ENCODE results near the gene DCHS1.
"Not testable (repeated sequence)": the region's sequence is repeated elsewhere in the genome, so short reads cannot be mapped to it uniquely, and the experiment has no call there.

Gene DCHS1, protein sequence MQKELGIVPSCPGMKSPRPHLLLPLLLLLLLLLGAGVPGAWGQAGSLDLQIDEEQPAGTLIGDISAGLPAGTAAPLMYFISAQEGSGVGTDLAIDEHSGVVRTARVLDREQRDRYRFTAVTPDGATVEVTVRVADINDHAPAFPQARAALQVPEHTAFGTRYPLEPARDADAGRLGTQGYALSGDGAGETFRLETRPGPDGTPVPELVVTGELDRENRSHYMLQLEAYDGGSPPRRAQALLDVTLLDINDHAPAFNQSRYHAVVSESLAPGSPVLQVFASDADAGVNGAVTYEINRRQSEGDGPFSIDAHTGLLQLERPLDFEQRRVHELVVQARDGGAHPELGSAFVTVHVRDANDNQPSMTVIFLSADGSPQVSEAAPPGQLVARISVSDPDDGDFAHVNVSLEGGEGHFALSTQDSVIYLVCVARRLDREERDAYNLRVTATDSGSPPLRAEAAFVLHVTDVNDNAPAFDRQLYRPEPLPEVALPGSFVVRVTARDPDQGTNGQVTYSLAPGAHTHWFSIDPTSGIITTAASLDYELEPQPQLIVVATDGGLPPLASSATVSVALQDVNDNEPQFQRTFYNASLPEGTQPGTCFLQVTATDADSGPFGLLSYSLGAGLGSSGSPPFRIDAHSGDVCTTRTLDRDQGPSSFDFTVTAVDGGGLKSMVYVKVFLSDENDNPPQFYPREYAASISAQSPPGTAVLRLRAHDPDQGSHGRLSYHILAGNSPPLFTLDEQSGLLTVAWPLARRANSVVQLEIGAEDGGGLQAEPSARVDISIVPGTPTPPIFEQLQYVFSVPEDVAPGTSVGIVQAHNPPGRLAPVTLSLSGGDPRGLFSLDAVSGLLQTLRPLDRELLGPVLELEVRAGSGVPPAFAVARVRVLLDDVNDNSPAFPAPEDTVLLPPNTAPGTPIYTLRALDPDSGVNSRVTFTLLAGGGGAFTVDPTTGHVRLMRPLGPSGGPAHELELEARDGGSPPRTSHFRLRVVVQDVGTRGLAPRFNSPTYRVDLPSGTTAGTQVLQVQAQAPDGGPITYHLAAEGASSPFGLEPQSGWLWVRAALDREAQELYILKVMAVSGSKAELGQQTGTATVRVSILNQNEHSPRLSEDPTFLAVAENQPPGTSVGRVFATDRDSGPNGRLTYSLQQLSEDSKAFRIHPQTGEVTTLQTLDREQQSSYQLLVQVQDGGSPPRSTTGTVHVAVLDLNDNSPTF (N-terminal part only)

DNA sequence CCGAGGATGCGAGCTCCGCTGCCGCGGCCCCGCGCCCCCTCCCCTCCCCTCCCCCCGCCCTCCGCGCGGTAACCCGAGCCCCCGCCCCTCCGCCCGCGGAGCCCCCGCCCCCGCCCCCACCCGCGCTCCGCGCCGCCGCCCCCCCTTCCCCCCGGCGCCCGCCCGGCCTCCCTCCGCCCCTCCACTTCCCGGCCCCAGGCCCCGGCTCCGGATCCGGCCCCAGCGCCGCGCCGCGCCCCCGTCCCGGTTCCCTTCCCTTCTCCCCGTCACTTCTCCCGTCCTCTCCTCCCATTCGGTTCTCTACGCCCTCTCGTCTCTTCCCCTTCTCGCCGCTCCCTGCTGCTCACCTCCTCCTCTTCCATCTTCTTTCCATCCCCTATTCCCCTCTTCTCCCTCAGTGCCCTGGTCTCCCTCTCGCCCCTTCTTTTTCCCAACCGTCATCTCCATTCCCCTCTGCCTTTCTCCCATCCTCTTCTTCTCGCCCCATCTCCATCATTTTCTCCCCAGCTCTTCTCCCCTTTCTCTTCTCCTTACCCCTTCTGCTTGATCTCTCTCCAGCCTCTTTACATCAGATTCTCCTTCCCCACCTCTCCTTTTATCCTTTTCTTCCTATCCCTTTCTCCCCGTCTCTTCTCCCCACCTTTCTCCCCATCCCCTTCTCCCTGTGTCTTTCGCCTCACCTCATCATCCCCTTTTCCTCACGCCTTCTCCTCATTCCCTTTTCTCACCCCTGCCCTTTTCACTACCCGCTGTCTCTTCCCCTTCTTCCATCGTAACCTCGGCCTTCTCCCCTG lies at the start of gene DCHS1:
Gene DCHS1, minus strand, starts transcription at position 20 of the 794 bp plus-strand sequence. CDS start 14,196 bp downstream, outside the sequence.
- DNase-seq (ENCODE audit: low spot score) = peak; percentile 70
- no peak for FAIRE-seq

DNA sequence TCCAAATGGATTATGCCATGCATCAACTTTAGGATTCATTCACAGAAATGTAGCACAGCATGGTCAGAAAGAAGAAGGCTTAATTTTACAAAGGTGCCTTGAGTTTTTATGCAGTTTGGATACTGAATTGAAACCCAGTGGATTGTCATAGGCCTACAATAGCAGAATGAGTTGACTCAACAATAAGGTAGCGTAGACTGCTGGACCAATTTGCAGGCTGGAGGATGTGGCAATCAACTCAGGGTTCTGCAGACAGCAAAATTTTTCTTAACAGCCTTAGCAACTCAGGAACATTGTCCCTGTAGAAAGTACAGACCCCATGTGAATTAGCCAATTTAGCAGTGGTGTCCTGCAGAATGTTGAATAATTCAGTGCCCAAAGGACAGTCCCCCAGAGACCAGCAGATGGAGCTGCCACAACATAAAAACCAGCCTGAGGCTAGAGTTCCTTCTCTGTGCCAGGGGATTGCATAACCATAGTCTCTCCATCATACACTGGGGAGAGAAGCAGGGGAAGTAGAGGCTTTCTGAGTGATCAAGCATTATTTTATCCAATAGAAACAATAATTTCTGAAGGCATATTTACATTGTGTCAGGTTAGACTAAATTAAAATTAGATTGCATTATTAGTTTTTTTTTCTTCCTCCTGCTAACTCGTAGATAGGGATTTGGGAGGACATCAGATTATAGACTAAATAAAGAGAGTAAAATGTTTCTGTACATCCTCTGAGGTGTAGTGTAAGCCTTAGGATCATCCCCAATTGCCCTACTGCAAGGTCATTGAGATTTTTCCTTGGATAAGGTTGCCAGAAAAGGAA lies 47.8 kb upstream of the DCHS1 start:
- FAIRE-seq = peak; percentile 55
- DNase-seq (ENCODE audit: low spot score) = peak; percentile 73

DNA sequence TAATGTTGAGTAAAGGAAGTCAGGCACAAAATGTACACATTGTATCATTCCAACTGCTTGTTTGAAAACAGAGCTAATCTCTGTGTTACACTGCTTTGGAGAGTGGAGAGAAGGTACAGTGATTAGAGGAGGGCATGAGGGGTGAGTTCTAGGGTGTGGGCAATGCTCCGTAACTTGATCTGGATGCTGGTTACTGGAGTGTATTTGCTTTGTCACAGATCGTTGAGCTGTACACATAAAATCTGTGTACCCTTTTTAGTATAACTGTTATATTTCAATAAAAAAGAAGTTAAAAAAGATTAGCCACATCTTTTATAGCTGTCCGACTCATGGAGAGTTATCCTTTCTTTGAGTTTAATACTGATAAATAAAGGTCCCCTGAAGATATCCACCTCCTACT lies 46.3 kb upstream of the DCHS1 start:
- not testable (repeated sequence) for DNase-seq (ENCODE audit: low spot score); FAIRE-seq

DNA sequence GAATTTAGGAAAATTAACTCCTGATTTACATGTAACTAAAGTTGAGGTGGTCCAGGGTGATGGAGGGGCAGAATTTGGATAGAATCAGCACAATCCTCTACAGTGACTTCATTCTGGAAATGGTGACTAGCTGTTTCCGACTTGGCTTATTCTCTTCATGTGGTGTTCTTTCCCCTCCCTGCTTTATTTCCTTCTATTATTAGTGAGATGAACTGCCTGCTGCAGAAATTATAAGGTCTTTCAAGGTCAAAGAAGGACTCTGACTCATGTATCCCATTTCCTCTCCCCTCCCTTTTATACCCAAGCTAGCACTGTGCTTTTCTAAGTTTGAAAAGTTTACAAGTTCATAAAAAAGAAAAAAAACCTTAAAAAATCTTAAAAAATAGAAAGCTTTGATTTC lies 39.8 kb upstream of the DCHS1 start:
- peak; percentile 37 for DNase-seq (ENCODE audit: low spot score)
- no peak for FAIRE-seq

DNA sequence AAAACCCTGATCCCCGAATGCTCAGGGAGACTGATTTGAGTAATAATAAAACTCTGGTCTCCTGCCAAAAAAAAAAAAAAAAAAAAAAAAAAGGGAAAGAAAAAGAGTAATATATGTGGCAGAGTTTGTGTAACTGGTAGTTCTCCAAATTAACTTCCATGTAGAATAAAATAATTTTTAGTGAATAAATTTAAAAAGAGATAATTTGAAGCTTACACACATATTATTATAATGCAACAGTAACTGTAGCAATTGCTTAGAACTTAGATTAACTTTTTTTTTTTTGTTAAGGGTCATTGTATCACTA lies 38.6 kb upstream of the DCHS1 start:
- FAIRE-seq (no peak), DNase-seq (ENCODE audit: low spot score) (no peak)

DNA sequence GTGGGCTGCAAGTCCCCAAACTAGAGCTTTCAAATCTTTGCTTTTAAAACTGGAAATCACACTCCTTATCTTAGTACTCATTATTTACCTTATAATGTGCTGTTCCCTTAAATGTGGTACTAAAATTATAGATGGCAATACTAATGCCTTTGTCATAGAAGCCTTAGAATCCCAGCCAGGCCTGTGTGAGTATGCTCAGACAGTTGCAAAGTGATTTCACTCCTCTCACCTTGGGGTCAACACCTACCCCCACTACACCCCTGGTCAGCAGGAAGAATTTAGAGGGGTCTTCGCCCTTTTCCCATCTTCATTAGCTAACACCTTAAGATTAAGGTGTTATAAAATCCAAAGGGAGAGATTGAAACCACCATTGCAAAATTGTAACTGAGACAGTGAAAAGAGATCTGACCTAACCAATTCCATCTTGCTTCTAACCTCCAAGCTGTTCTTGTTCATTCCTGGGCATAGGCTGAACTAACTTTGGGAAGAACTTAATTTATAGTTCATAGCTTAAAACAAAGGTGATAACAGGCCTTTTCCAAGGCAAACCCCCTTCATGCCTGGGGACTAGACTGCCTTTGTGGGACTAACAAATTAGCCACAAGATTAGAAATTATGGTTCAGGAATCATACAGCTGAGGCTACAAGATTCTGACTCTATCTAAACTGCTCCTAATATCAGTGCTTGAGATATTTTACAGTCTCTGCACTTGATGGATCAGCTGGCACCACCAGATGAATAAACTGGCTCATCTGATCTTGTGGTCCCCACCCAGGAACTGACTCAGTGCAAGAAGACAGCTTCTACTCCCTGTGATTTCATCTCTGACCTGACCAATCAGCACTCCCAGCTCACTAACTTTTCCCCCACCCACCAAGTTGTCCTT lies 38.0 kb upstream of the DCHS1 start:
- DNase-seq (ENCODE audit: low spot score) = no peak
- FAIRE-seq = no peak

DNA sequence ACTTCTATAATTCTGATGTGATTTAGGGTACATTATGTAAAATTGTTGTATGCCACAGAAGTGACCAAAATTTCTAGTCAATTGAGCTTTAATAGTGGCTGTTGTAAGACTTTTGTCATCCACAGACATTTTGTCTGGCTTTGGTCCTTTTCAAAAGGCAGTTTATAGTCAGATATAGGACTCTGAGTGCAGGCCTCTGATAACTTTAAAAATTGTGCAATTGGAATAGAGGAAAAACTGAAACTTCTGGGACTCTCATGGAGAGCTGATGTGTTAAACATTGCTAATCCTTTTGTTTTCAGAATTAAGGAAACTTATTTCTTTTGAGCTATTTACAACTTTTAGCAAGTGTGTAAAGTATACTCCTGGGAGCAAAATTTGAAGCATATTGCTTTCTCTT lies 36.5 kb upstream of the DCHS1 start:
- FAIRE-seq = no peak

DNA sequence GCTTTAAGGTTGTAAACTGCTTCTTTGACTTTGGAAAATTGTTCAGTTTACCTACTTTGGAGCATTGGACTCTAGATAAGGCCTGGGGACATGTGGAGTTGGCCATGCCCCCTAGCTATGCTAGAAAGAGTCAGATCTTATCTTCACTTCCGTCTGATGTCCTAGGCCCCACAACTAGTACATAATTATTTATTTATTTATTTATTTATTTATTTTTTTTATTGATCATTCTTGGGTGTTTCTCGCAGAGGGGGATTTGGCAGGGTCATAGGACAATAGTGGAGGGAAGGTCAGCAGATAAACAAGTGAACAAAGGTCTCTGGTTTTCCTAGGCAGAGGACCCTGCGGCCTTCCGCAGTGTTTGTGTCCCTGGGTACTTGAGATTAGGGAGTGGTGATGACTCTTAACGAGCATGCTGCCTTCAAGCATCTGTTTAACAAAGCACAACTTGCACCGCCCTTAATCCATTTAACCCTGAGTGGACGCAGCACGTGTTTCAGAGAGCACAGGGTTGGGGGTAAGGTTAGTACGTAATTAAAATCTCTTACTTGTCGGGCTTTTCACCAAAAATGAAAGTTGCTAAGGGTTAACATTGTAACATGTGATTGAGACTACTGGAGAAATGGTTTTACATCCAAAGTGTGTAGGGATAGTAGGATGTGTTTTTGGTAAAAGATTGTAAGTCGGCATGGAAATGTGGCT lies 35.0 kb upstream of the DCHS1 start:
- not testable (repeated sequence) for DNase-seq (ENCODE audit: low spot score); FAIRE-seq

More for the DNA sequence above, 36.5 kb upstream of the DCHS1 start:
- no peak for DNase-seq (ENCODE audit: low spot score)

DNA sequence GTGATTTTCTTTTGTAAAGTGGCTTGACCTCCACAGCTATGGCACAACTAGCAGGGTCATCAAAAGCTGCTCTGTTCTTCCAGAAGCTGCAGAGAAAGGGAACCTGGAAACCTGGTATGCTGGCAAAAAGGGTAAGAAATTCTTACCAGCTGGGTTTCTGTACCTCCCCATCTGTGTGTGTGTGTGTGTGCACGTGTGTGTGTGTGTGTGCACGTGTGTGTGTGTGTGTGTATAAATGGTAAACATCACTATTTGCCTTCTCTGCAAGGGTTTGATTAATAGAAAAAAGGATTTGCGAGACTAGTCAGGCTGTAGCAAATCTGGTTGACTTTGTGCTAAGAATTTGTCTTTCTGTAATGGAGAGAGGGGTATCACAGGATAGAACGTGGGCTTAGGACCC lies 32.3 kb upstream of the DCHS1 start:
- DNase-seq (ENCODE audit: low spot score) = no peak
- no peak for FAIRE-seq

DNA sequence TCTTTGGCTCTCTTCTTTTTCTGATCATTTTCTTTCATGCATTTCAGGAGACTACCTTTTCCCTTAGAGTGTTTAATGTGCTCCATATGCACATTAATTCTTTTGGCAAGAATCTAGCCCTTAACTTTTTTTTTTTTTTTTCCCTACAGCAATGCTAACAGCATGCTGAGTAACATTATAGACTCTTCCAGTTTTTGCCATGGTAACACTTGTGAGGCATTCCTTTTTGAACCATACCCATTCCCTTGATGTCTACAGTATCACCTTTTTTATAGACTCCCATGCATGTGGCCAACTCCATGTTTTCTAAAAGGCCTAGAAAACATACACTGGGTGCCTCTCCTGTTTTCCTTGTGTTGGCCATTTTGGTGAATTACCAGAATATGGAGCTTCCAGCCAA lies 30.4 kb upstream of the DCHS1 start:
- DNase-seq (ENCODE audit: low spot score) (no peak), FAIRE-seq (no peak)

DNA sequence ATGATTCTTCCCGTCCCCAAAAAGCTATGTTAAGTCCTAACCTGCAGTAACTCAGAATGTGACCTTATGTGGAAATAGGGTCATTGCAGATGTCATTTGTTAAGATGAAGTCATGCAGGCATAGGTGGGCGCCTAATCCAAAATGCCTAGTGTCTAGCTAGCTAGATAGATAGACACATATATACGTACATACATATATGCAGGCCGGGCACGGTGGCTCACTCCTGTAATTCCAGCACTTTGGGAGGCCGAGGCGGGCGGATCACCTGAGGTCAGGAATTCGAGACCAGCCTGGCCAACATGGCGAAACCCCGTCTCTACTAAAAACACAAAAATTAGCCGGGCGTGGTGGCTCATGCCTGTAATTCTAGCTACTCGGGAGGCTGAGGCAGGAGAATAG lies 28.5 kb upstream of the DCHS1 start:
- DNase-seq (ENCODE audit: low spot score) = not testable (repeated sequence)

DNA sequence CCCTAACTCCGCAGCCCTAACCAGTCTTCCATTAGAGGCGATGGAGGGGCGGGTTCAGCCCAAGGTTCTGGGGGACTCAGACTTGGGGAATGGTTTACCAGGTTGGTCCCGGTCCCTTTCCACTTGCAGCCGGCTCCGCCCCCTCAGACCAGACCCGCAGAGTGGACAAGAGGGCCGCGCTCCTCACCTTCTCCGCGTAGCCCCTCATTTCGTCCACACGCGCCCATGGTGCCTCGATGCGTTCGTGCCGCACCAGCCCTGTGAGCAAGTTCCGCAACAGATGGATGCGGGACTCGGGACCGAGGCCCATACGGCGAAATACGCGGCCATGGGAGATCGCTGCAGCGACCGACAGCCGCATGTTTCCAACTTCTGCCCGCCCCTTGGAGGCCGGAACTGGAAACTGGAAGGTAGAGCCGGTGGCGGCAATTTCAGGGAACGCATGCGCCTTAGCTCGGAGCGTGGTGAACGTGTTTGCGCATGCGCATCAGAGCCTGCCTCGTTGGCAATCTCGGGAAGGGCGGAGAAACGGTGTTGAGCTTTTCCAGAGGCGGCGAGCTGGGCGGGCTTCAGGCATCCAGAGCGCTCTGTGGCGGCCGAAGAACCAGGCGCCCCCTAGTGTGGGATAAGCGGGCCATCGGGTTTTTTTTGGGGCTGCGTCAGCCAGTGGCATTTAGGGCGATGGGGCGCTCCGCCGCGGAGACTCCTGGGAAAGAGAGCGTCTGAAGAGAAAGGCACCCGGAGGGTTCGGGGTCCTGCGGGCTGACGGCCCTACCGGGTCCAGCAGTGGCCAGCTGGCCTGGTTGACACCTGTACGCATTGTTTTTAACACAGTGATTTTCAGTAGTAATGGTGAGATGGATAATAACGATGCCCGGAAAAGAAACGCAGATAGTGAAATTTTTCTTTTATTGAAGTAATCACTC lies 27.6 kb upstream of the DCHS1 start, which contains the start of gene MRPL17:
Gene MRPL17, minus strand, starts transcription at position 405 of the 926 bp plus-strand sequence. Its CDS starts 44 bp downstream, at position 361.
- peak; percentile 98 for DNase-seq (ENCODE audit: low spot score)

More for the DNA sequence above, 28.5 kb upstream of the DCHS1 start:
- FAIRE-seq = not testable (repeated sequence)

DNA sequence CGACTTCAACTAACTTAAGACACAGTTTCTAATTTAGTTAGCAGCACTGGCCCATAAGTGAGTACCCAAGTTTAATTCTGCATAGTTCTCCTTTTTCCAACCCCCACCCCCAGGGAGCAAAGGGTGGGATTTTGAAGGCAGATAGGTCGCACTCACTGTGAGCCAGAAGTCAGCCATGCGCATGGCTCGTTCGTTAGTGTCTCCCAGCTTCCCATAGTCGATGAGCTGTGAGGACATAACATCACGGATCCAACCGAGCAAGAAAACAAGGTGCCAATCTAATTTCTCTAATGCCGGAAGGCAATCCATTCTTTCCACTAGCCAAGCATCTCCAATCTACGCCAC lies 27.0 kb upstream of the DCHS1 start:
- no peak for DNase-seq (ENCODE audit: low spot score)
- FAIRE-seq = no peak

More for the DNA sequence above, 27.6 kb upstream of the DCHS1 start, which contains the start of gene MRPL17:
- no peak for FAIRE-seq

DNA sequence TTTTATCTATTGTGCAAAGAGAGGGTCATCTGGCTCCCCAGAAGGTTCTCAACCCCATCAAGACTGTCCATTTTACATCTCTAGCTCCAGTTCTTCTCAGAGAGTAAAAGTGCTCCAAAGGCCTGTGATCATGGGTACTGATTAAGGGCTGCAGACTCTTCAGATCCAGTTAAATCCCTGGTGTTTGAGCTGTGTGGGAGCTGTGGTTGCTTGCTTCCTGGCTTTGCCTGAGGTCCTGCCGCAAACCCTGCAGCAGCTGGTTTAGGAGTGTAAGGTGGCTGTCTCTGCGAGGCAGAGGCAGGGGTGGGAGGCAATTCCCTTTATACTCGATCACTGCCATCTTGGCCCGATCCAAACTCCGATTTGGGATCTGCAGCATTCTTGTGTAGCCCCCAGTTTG lies 26.3 kb upstream of the DCHS1 start:
- FAIRE-seq (no peak), DNase-seq (ENCODE audit: low spot score) (no peak)

DNA sequence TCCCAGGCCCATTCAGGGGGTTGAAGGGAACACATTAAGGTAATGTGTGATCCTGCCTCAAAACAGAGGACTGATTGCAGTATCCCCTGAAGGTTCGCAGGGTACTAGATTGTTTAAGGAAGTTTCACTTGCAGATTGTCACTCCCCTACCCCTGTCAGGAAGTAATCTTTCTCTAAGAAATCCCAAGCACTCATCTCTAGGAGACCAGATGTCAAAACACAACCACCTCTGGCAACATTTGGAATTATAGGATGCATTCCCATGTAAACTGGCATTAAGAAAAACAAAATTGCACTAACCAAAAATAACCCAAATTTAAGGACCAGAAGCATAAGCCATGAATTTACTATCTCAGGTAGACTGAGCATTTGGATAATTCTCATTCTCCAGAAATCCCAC lies 25.9 kb upstream of the DCHS1 start:
- DNase-seq (ENCODE audit: low spot score) (no peak), FAIRE-seq (no peak)

DNA sequence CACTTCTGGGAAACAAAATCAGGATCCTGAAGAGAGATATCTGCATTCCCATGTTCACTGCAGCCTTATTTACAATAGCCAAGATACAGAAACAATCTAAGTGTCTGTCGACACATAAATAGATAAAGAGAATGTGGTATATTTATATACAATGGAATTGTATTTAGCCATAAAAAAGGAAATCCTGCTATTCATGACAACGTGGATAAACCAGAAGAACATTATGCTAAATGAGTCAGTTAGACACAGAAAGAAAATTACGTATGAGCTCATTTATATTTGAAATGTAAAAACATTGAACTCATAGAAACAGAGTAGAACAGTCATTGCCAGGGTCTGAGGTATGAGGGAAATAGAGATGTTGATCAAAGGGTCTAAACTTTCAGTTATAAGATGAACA lies 21.4 kb upstream of the DCHS1 start:
- FAIRE-seq = no peak

DNA sequence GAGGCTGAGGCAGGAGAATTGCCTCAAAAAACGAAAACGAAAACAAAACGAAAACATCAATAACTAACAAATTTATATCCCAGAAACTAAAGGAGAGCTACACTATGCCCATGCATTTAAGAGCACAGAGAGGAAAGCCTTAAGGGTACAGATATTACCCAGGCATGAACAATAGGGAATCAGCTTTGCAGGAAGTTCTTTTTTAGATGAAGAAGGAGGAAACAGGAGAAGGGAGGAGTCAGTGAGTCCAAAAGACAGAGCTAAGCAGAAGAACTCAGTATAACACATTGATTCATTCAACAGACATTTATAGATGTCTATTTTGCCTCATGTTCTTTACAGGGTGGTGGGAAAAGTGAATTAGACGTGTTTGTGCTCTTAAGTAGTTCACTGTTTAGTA lies 19.3 kb upstream of the DCHS1 start:
- DNase-seq (ENCODE audit: low spot score) (no peak), FAIRE-seq (no peak)

More for the DNA sequence above, 21.4 kb upstream of the DCHS1 start:
- no peak for DNase-seq (ENCODE audit: low spot score)
